Mammary epithelial cell (primary cell): Measurements from ENCODE around the gene HBG2.

Experiments
- CTCF ChIP-seq, 2 donors: IDR thresholded peaks in 1 of 2; conservative IDR thresholded peaks in 1 of 2; 2 replicates each; pipeline ENCODE4 v1.5.1; 2011 to 2012; ENCODE audit warnings: inconsistent platforms in 2 of 2, low read length in 2 of 2, mild to moderate bottlenecking in 2 of 2, control low read depth in 1 of 2, low read depth in 1 of 2; ENCODE audit not compliant: insufficient read depth in 1 of 2; ENCODE audit errors: extremely low read depth in 1 of 2
- EZH2 ChIP-seq: IDR thresholded peaks from 2 replicates; pipeline ENCODE4 v1.6.1; 2012; ENCODE audit warnings: low read length, inconsistent platforms, borderline replicate concordance

DNA sequence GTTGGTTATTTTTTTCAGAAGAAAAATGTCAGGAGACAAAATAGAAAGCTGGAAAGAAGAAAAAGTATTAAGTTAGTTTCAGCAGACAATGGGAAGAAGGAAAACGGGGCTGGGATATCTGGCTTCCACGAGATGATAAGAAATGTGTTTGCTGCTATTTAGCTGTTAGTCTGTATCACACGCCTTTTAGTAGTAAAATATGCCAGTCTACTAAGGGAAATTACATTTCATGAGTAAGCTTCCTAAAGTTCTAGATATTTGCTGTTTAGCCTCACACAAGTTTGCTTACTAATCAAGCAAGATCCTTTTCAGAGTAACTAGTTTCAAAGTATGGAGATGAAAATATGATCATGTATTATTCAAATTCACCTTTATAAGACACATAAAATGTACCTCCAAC is 45.7 kb upstream of the HBG2 start:
- TF ChIP-seq EZH2 = no peak
- no peak for TF ChIP-seq CTCF (conservative IDR thresholded peaks at IDR 0.05 in 1 of 2, IDR thresholded peaks at IDR 0.05 in 1 of 2; ENCODE audit: extremely low read depth in 1 of 2, insufficient read depth in 1 of 2, low read depth in 1 of 2, low read length in 2 of 2)
